ENCODE results near the gene YBEY.

Gene YBEY

DNA sequence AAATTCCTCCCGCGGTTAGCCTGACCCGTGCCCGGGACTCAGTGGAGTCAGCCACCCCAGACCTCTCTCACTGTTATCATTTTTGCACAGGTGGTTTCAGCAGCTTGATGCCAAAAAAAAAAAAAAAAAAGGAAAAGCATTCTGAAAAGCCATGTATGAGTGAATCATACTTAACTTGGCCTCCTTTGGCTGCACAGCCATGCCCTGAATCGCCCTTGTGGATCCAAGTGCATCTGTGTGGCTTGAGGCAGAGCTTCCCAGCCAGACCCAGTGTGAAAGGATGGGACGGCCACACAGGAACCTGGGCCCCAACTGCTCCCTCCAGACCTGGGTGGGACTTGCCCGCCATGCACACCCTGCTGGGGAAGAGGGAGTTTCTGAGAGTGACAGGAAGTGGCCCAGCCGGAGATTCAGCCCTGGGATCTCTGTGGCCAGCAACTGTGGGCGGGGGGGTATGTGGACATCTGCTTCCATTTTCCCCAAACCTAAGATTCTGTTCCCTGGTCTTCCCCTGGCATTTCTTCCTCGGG, 8.6 kb downstream of the YBEY start:
- TF ChIP-seq ZFX (IDR thresholded peaks at IDR 0.05; ENCODE audit: borderline replicate concordance), result no peak
- TF ChIP-seq, protein P1, sequence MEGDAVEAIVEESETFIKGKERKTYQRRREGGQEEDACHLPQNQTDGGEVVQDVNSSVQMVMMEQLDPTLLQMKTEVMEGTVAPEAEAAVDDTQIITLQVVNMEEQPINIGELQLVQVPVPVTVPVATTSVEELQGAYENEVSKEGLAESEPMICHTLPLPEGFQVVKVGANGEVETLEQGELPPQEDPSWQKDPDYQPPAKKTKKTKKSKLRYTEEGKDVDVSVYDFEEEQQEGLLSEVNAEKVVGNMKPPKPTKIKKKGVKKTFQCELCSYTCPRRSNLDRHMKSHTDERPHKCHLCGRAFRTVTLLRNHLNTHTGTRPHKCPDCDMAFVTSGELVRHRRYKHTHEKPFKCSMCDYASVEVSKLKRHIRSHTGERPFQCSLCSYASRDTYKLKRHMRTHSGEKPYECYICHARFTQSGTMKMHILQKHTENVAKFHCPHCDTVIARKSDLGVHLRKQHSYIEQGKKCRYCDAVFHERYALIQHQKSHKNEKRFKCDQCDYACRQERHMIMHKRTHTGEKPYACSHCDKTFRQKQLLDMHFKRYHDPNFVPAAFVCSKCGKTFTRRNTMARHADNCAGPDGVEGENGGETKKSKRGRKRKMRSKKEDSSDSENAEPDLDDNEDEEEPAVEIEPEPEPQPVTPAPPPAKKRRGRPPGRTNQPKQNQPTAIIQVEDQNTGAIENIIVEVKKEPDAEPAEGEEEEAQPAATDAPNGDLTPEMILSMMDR (IDR thresholded peaks at IDR 0.05), result no peak
- H3K27ac ChIP-seq, result peak overlapping the region; percentile 89

DNA sequence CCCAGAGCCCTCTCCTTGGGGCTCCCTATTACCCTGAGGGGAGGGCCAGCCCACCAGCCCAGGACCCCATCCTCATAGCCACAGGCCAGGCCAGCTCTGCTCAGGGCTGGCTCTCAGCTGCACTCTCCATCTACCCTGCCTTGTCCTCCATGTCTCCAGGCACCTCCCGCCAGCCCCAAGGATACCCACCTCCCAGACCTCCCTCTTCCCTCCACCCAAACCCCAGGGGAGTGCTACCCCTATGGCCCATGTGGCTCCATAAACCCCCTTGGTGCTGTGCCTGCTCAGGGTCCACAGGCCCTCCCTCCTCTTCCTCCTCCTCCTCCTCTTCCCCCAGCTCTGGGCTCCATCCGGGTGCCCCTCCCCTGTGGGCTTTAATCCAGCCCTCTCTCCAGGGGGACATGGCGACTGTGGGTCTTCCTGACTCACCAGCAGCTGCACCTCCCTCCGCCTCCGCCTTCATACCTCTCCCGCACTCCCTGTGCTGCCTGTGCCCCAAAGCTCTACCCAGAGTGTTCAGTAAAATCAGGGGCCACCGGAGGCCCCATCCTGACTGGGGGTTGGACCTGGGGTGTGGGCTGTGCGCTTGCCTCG, 9.1 kb downstream of the YBEY start:
- peak overlapping the region; percentile 89 for H3K27ac ChIP-seq
- TF ChIP-seq, protein P1 (IDR thresholded peaks at IDR 0.05), result no peak
- TF ChIP-seq ZFX (IDR thresholded peaks at IDR 0.05; ENCODE audit: borderline replicate concordance), result no peak

DNA sequence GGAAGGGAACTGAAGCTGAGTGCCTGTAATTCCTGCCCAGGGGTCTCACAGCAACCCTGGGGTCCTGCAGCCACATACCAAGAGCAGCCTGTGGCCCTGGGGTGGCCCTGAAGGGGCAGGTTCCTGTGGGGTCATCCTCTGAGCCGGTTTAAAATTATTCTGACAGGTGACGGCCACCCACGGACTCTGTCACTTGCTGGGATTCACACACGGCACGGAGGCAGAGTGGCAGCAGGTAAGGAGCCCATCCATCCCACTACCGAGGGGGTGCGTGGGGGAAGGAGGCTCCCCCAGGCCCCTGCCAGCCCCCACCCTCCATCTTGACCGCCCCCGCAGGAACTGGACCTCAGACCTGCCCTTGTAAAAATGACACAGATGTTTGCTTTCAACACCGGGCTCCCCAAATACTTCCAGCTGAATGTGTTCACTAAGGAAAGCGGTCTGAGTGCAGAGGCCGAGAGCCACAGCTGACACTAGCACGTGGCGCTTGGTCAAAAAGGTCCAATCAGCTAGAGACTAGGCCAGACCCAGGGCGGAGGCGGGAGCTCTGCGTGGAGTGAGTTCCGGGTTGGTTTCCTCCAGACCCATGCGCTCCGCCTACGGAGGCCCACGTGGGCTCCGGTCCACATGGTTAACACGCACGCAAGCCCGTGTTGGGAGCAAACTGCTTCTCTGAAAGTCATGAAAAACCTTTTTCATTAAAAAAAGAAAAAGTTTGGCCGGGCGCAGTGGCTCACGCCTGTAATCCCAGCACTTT, 10.0 kb downstream of the YBEY start:
- no peak for TF ChIP-seq ZFX (IDR thresholded peaks at IDR 0.05; ENCODE audit: borderline replicate concordance)
- TF ChIP-seq, protein P1 (IDR thresholded peaks at IDR 0.05), result no peak
- peak overlapping the region; percentile 89 for H3K27ac ChIP-seq

DNA sequence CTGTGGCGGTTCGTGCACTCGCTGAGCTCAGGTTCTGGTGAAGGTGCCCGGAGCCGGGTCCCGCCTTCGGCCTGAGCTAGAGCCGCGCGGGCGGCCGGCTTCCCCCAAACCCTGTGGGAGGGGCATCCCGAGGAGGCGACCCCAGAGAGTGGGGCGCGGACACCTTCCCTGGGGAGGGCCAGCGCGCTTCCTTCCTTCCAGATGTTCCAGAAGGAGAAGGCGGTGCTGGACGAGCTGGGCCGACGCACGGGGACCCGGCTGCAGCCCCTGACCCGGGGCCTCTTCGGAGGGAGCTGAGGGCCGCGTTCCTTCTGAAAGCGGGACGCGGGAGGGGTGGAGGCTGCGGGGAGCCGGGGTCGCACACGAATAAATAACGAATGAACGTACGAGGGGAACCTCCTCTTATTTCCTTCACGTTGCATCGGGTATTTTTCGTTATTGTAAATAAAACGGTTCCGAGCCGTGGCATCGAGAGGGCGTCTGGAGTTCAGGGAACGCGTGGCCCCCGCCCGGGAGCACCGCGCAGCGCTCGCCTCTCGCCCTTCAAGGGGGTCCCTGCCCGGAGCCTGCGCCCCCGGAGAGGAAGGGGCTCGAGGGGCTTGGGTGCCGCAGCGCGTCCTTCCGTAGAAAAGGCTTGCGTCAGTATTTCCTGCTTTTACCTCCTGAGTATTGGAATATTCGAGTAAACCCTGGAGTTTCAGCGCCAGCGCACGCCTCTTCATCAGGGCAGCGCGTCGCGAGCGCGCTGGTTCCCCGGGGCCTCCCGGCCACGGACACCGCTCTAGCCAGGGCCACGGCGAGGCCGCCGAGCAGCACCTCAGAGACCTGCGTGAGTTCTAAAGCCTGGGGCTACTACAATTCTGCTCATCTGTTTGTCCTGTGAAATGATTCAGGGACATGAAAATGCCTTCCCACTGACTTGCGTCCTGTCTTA, 11.5 kb downstream of the YBEY start:
- TF ChIP-seq ZFX (IDR thresholded peaks at IDR 0.05; ENCODE audit: borderline replicate concordance), result no peak
- TF ChIP-seq, protein P1 (IDR thresholded peaks at IDR 0.05), result no peak
- peak overlapping the region; percentile 89 for H3K27ac ChIP-seq

DNA sequence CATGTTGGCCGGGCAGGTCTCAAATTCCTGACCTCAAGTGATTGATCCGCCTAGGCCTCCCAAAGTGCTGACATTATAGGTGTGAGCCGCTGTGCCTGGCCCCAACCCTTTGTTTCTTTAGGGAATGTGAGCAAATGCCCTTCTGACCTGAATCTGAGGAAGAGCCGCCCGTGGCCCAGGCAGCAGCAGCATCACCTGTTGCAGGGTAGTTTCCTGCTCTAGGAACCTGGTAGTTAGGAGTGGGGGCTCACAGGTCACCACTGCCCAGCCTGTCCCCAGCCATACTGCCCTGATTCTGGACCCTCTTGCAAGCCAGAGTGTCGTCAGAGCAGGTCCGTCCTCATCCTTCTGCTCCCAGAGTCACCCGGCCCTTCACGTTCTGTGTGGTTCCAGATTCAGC, 13.0 kb downstream of the YBEY start:
- H3K27ac ChIP-seq, result no peak overlapping the region
- no peak for TF ChIP-seq ZFX (IDR thresholded peaks at IDR 0.05; ENCODE audit: borderline replicate concordance)
- TF ChIP-seq, protein P1 (IDR thresholded peaks at IDR 0.05), result no peak

DNA sequence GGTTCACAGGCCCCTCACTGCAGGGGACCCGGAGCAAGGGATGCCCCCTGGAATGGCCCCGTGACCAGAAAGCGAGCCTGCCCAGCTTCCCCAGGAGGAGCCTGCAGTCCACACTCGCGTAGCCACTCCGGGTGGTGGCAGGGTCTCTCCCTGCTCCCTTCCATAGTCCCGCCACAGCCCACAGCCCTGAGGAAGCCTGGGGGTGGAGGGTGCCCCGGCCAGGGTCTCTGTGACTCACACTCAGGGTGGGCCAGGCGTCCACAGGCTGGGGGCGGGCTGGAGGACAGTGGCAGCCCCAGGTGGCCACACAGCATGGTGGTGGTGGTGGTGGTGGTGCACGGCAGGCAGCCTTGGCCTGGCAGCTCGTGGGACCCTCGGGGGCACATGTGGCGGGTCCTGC, 15.6 kb downstream of the YBEY start:
- TF ChIP-seq, protein P1 (IDR thresholded peaks at IDR 0.05), result no peak
- TF ChIP-seq ZFX (IDR thresholded peaks at IDR 0.05; ENCODE audit: borderline replicate concordance), result no peak
- H3K27ac ChIP-seq, result no peak overlapping the region
